Endothelial cell of umbilical vein (primary cell): ENCODE results near the gene CA11. TPM values are rescaled to one million over a fixed set of nuclear protein-coding genes. Genes with fewer than 3 reads are reported as not detected.

Experiments
- BruUV-seq: library from RNA; stranded (reverse); fragments of 400-500 nt; replicated peaks from 2 replicates; lab custom pipeline; 2021; lab: Mats Ljungman, UMichigan
- CTCF ChIA-PET: fragments of 300-600, 350-600 bp; sonication (Branson Sonifier 250); formaldehyde crosslinking; loops from one replicate; lab custom pipeline; 2021; ENCODE audit warnings: antibody characterized with exemption, inconsistent platforms; lab: Charles Lee
- POLR2A ChIA-PET: fragments of 300-600, 350-600 bp; sonication (Branson Sonifier 250); formaldehyde crosslinking; loops from one replicate; lab custom pipeline; 2021; ENCODE audit warnings: antibody characterized with exemption, inconsistent platforms; lab: Charles Lee
- DNase-seq: peaks from one replicate; pipeline ENCODE4 v3.0.0-alpha.2; 2011; ENCODE audit warnings: low read depth, low spot score
- FAIRE-seq: peaks from 2 replicates; lab custom pipeline; 2011; peaks lifted over from hg19 to GRCh38; lab: Jason Lieb, UNC
- H2AFZ ChIP-seq: 2 replicates; pipeline ENCODE4 v1.6.0; 2012; ENCODE audit warnings: low read depth, low read length, control low read depth, inconsistent platforms
- H3K27ac ChIP-seq: 2 replicates; pipeline ENCODE4 v1.5.1; 2011; ENCODE audit warnings: low read depth, mild to moderate bottlenecking, control low read depth, low read length, moderate library complexity; ENCODE audit not compliant: insufficient read depth
- H3K27me3 ChIP-seq, 2 experiments: 2 replicates each; pipeline versions ENCODE4 v1.6.0 to v1.6.1; 2011; ENCODE audit warnings: low read length in 2 of 2, mixed read lengths in 1 of 2; ENCODE audit not compliant: control insufficient read depth in 2 of 2, insufficient read depth in 2 of 2
- H3K36me3 ChIP-seq, 2 experiments: 2 replicates in 1 of 2; 3 replicates in 1 of 2; pipeline ENCODE4 v1.5.1; 2011; ENCODE audit warnings: low read length in 2 of 2, mild to moderate bottlenecking in 1 of 2, moderate library complexity in 1 of 2; ENCODE audit not compliant: control insufficient read depth in 2 of 2, insufficient read depth in 2 of 2; ENCODE audit errors: extremely low read depth in 1 of 2
- H3K4me1 ChIP-seq: 3 replicates; pipeline ENCODE4 v1.5.1; 2011; ENCODE audit warnings: mild to moderate bottlenecking, low read length; ENCODE audit not compliant: control insufficient read depth, insufficient read depth; ENCODE audit errors: extremely low read depth
- H3K4me2 ChIP-seq: 2 replicates; pipeline ENCODE4 v1.6.1; 2011; ENCODE audit warnings: low read length, control low read depth, mixed read lengths; ENCODE audit not compliant: insufficient read depth
- H3K4me3 ChIP-seq, 3 experiments: fragments of 200-600 bp in 1 of 3; sonication (generic), shearing (Covaris generic) in 1 of 3; replicated peaks in 1 of 3; 2 replicates each; pipeline ENCODE4 v1.5.1; 2011 to 2016; ENCODE audit warnings: control low read depth in 3 of 3, low read length in 3 of 3, mild to moderate bottlenecking in 2 of 3, inconsistent platforms in 1 of 3, low read depth in 1 of 3, moderate library complexity in 1 of 3; ENCODE audit not compliant: insufficient read depth in 1 of 3
- H3K79me2 ChIP-seq: 2 replicates; pipeline ENCODE4 v1.6.0; 2012; ENCODE audit warnings: low read length, inconsistent platforms; ENCODE audit not compliant: control insufficient read depth, insufficient read depth
- H3K9ac ChIP-seq: replicated peaks from 2 replicates; pipeline ENCODE3; 2011; ENCODE audit warnings: low read length, control low read depth; ENCODE audit not compliant: insufficient read depth; ENCODE audit errors: extremely low read depth
- H3K9me1 ChIP-seq: replicated peaks from 3 replicates; pipeline ENCODE4 v1.6.0; 2011; ENCODE audit warnings: mild to moderate bottlenecking, low read length; ENCODE audit not compliant: control insufficient read depth, insufficient read depth; ENCODE audit errors: extremely low read depth
- H3K9me3 ChIP-seq: replicated peaks from 2 replicates; pipeline ENCODE4 v1.5.1; 2012; ENCODE audit warnings: low read length, inconsistent platforms; ENCODE audit not compliant: control insufficient read depth, insufficient read depth
- H4K20me1 ChIP-seq: replicated peaks from 2 replicates; pipeline ENCODE3; 2011; ENCODE audit warnings: mild to moderate bottlenecking, low read length; ENCODE audit not compliant: control insufficient read depth, insufficient read depth; ENCODE audit errors: extremely low read depth
- EZH2 ChIP-seq: IDR thresholded peaks from 2 replicates; pipeline ENCODE4 v1.6.1; 2012; ENCODE audit warnings: borderline replicate concordance, low read depth, mild to moderate bottlenecking, moderate library complexity, low read length, inconsistent platforms; ENCODE audit not compliant: severe bottlenecking
- FOS ChIP-seq: IDR thresholded peaks from 2 replicates; pipeline ENCODE4 v1.6.1; 2011; ENCODE audit warnings: mild to moderate bottlenecking, low read length, moderate library complexity, borderline replicate concordance; ENCODE audit not compliant: insufficient read depth
- GATA2 ChIP-seq: IDR thresholded peaks from 2 replicates; pipeline ENCODE4 v1.7.0; 2011; ENCODE audit warnings: low read depth, mild to moderate bottlenecking, moderate library complexity, mixed read lengths, low read length; ENCODE audit not compliant: insufficient read length, insufficient read depth
- JUN ChIP-seq: IDR thresholded peaks from 2 replicates; pipeline ENCODE4 v1.6.1; 2011; ENCODE audit warnings: borderline replicate concordance, low read depth; ENCODE audit not compliant: insufficient read length, insufficient read depth
- MYC ChIP-seq: IDR thresholded peaks from one replicate; pipeline ENCODE4 v1.6.1; 2011; ENCODE audit warnings: mild to moderate bottlenecking, low read depth, low read length
- POLR2A ChIP-seq: IDR thresholded peaks from 2 replicates; pipeline ENCODE4 v1.6.1; 2012; ENCODE audit warnings: low read depth, mild to moderate bottlenecking, control low read depth, low read length
- POLR2AphosphoS5 ChIP-seq: IDR thresholded peaks from 2 replicates; pipeline ENCODE4 v1.6.1; 2012; ENCODE audit warnings: low read depth, mild to moderate bottlenecking, control low read depth, low read length, moderate library complexity; ENCODE audit not compliant: insufficient read depth
- dilution Hi-C: fragments of 300-500 bp; cut with MboI; formaldehyde crosslinking; loops from one replicate; pipeline ENCODE4 v1.15.0; 2019; ENCODE audit warnings: low sequenced_read_pairs; ENCODE audit not compliant: extremely low pct_ligation_motif_present
- intact Hi-C: fragments of 100-400 bp; cut with micrococcal nuclease; formaldehyde crosslinking; loops from one replicate; pipeline ENCODE4 v1.10.0; 2022
- polyA plus RNA-seq, 4 experiments: library from polyadenylated mRNA; depleted of rRNA in 3 of 4; stranded (reverse) in 3 of 4; unstranded in 1 of 4; fragments of >200 nt; gene quantifications; 2 replicates each; pipeline versions ENCODE4 v1.2.1 to v1.2.3, GENCODE V29; 2011 to 2012; ENCODE audit warnings: missing spikeins in 1 of 4
- total RNA-seq: library from RNA; stranded (reverse); gene quantifications from 2 replicates; pipeline ENCODE4 v1.2.3, GENCODE V29; 2021
- TF ChIP-seq, protein P1 (sequence below): IDR thresholded peaks from 2 replicates; pipeline ENCODE4 v1.6.1; 2011; ENCODE audit not compliant: insufficient read depth, insufficient read length
- TF ChIP-seq, protein P2 (sequence below), 2 donors: IDR thresholded peaks; 1 replicate in 1 of 2; 2 replicates in 1 of 2; pipeline ENCODE4 v1.5.1; 2011; ENCODE audit warnings: low read length in 2 of 2, mild to moderate bottlenecking in 2 of 2, moderate library complexity in 2 of 2, control low read depth in 1 of 2, inconsistent platforms in 1 of 2, low read depth in 1 of 2; ENCODE audit not compliant: insufficient read depth in 1 of 2; ENCODE audit errors: extremely low read depth in 1 of 2

CA11 gene
- total and polyA plus RNA-seq, 2 donors (not counting 3 experiments of a cell fraction or from before 2014, with no cell fraction given), result 2.8 to 4.7 TPM

DNA sequence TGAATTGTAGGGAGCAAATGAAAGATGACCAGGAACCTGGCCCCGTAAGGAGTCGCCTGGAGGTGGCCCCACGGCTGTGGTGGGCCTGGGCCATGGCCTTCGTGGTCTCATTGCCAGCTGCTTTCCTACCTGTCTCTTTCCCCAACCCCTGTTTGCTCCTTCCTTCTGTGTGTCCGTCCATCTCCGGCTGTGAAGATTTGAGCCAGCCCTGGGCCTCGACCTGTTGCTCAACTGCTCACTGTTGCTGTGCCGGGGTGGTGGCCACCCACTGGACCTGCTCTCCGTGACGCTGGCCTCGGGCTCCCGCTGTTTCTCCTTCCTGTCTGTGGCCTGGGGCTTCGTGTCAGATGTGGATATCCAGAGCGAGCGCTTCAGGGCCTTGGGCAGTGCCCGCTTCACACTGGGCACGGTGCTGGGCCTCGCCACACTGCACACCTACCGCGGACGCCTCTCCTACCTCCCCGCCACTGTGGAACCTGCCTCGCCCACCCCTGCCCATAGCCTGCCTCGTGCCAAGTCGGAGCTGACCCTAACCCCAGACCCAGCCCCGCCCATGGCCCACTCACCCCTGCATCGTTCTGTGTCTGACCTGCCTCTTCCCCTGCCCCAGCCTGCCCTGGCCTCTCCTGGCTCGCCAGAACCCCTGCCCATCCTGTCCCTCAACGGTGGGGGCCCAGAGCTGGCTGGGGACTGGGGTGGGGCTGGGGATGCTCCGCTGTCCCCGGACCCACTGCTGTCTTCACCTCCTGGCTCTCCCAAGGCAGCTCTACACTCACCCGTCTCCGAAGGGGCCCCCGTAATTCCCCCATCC is 17.3 kb downstream of the CA11 start:
- ChIA-PET POLR2A (interaction anchor here (2.0 kb wide), 1 partner anchor 9 kb away, joined by 10 read pairs; the partner anchor contains the start of genes RPL18 and SPHK2), CTCF (interaction anchor here (0.9 to 1.0 kb wide), 3 partner anchors 44 to 123 kb away, joined by 3 read pairs; no protein-coding TSS in a partner anchor)
- no peak overlapping the region for H3K4me3 ChIP-seq
- intact Hi-C loops (no loop called here), dilution Hi-C loops (no loop called here)
- no peak overlapping the region for H3K4me2 ChIP-seq
- peaks cover 14% of the 10 kb centered on the region for H3K4me1 ChIP-seq
- FAIRE-seq (no peak), DNase-seq (no peak)
- H2AFZ ChIP-seq, result no peak overlapping the region
- H3K9me3 ChIP-seq, result no peaks in the 10 kb centered on the region
- H3K36me3 ChIP-seq, result peaks cover 0 to 2% of the 10 kb centered on the region in 2 experiments
- H3K27me3 ChIP-seq, result no peaks in the 10 kb centered on the region
- H3K9me1 ChIP-seq, result no peaks in the 10 kb centered on the region
- BruUV-seq, result no TSS peak
- no peak for TF ChIP-seq POLR2A
- TF ChIP-seq MYC, result no peak
- TF ChIP-seq EZH2, result no peak
- TF ChIP-seq, protein P1, sequence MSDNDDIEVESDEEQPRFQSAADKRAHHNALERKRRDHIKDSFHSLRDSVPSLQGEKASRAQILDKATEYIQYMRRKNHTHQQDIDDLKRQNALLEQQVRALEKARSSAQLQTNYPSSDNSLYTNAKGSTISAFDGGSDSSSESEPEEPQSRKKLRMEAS, result no peak
- no peak for TF ChIP-seq POLR2AphosphoS5
- TF ChIP-seq FOS, result no peak
- TF ChIP-seq GATA2, result no peak
- no peak for TF ChIP-seq JUN
- TF ChIP-seq, protein P2, sequence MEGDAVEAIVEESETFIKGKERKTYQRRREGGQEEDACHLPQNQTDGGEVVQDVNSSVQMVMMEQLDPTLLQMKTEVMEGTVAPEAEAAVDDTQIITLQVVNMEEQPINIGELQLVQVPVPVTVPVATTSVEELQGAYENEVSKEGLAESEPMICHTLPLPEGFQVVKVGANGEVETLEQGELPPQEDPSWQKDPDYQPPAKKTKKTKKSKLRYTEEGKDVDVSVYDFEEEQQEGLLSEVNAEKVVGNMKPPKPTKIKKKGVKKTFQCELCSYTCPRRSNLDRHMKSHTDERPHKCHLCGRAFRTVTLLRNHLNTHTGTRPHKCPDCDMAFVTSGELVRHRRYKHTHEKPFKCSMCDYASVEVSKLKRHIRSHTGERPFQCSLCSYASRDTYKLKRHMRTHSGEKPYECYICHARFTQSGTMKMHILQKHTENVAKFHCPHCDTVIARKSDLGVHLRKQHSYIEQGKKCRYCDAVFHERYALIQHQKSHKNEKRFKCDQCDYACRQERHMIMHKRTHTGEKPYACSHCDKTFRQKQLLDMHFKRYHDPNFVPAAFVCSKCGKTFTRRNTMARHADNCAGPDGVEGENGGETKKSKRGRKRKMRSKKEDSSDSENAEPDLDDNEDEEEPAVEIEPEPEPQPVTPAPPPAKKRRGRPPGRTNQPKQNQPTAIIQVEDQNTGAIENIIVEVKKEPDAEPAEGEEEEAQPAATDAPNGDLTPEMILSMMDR (IDR thresholded peaks at IDR 0.05; ENCODE audit: extremely low read depth in 1 of 2, insufficient read depth in 1 of 2, low read depth in 1 of 2, low read length in 2 of 2), result no peak
- H3K79me2 ChIP-seq, result no peaks in the 10 kb centered on the region
- H3K9ac ChIP-seq, result no peak overlapping the region
- H3K27ac ChIP-seq, result no peak overlapping the region
- H4K20me1 ChIP-seq, result no peaks in the 10 kb centered on the region
